D721Med (cell line): ENCODE results near the gene RRAS.

ENCODE experiments used
- DNase-seq: peaks from one replicate; pipeline ENCODE4 v3.0.0; 2011; ENCODE audit warnings: low spot score; ENCODE audit not compliant: insufficient read length
- FAIRE-seq: peaks from 2 replicates; lab custom pipeline; 2011; peaks lifted over from hg19 to GRCh38; lab: Jason Lieb, UNC
- CTCF ChIP-seq: IDR thresholded peaks from 2 replicates; pipeline ENCODE4 v1.5.1; 2012; ENCODE audit warnings: mild to moderate bottlenecking, control low read depth; ENCODE audit not compliant: insufficient read depth; ENCODE audit errors: missing control alignments

Gene RRAS

GRCh38 chr19:49685845-49686332, 45.9 kb upstream of the RRAS start:
- no peak for DNase-seq
- TF ChIP-seq CTCF: no peak
- no peak for FAIRE-seq

DNA sequence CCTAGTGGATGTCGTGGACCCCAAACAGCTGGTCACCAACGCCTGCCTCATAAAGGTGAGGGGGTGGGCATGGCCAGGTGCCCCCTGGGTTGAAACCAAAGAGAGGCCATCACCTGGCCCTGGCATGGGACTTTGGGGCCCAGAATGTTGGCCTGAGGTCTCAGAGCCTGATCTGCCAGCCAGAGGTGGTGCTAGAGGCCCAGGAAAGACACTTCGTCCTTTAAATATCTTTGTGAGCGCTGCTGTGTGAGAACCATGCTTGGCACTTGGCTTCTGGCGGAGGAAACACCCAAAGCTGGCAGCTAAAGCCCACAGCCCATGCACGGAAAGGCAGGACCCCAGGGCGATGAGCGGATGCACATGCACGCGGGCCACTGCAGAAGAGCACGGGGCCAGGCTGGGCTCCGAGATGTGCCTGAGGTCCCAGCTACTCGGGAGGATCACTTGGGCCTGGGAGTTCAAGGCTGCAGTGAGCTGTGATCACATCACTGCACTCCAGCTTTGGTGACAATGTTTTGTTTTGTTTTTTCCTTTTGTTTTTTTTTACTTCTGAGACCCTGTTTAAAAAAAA, 45.1 kb upstream of the RRAS start:
- FAIRE-seq: no peak
- no peak for DNase-seq
- no peak for TF ChIP-seq CTCF

DNA sequence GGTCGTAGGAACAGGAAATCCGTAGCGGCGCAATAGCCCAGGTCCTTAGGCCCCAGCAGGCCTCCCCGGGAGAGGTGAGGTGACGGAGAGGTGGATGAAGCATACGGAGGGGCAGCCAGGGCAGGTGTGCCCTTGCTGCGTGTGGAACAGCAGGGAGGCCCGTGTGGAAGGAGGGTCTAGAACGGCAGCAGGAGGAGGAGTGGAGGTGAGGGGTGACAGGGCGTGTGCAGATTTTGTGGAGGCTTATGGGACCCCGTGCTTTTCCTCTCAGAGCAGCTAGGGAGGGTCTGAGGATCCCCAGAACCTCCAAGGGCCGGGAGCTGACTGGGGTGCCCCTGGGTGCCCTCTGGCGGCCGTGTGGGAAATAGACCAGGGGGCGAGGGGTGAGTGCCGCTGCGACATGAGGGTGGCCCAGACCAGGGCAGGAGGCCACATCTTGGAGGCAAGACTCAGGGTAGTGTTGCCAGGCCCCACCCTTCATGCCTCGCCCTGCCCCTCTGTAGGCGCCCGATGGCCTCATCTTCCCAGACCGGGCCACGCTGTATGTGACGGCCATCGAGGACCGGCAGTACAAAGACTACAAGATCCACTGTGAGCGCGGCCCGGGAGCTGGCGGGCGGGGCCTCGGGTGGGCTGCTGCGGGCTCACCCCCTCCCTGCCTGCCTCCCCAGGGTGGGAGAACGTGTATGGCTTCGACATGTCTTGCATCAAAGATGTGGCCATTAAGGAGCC, 44.5 kb upstream of the RRAS start:
- no peak for TF ChIP-seq CTCF
- FAIRE-seq: no peak
- DNase-seq: no peak

DNA sequence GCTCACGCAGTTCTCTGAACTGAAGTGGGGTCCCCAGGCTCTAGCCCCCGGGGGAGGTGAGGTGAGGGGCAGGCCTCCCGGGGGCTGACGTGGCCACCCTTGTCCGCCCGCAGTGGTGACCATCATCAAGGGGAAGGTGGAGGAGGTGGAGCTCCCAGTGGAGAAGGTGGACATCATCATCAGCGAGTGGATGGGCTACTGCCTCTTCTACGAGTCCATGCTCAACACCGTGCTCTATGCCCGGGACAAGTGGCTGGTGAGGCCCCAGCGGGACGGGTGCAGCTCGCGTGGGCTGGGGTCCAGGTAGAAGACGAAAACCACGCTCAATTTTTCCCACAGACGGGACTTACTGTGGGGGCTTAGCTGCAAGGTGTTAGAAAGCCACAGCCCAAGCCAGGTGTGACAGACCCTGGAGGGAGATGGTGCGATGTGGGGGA, 43.9 kb upstream of the RRAS start:
- no peak for DNase-seq
- no peak for TF ChIP-seq CTCF
- FAIRE-seq: no peak

- DNase-seq (no peak), FAIRE-seq (no peak)
- no peak for TF ChIP-seq CTCF
Observed at GRCh38 chr19:49682274-49682673, 42.3 kb upstream of the RRAS start.

DNA sequence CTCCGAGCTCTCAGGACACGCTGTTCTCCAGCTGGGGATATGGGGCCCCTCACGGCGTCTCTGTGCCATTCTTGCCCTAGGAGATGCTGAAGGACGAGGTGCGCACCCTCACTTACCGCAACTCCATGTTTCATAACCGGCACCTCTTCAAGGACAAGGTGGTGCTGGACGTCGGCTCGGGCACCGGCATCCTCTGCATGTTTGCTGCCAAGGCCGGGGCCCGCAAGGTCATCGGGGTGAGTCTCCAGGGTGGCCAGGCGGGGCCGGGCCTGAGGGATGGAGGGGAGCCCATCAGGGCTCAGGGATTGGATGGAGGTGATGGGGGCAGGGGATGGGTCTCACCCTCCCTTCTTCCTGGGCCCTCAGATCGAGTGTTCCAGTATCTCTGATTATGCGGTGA, 41.9 kb upstream of the RRAS start:
- no peak for FAIRE-seq
- TF ChIP-seq CTCF: no peak
- DNase-seq: no peak
